ENCODE results near the gene KIF5C. TPM values are rescaled to one million over a fixed set of nuclear protein-coding genes. Genes with fewer than 3 reads are reported as not detected.

The KIF5C gene
- total RNA-seq, 1 experiment from 2014 or later, result 1.5 TPM

- intact Hi-C loops (cut with micrococcal nuclease; ENCODE audit: unreplicated experiment), result loop anchor here (1.0 to 5.0 kb wide), 6 partner anchors 9 to 418 kb away; partner anchors contain the start of gene LYPD6
- H3K9me3 ChIP-seq, result no peaks in the 10 kb centered on the region
- no peaks in the 10 kb centered on the region for H3K27me3 ChIP-seq (replicated peaks; ENCODE audit: control insufficient read depth, insufficient read depth, low read length)
- Mint-ChIP-seq H3K4me3 (ENCODE audit: unreplicated experiment) (peak overlapping the region; percentile 59), H3K9me3 (ENCODE audit: unreplicated experiment) (no peaks in the 10 kb centered on the region), H3K27me3 (ENCODE audit: insufficient read depth, unreplicated experiment) (no peaks in the 10 kb centered on the region), H3K27ac (ENCODE audit: unreplicated experiment) (peak overlapping the region; percentile 92), H3K4me1 (ENCODE audit: low read depth, unreplicated experiment) (peaks cover 64% of the 10 kb centered on the region), H3K36me3 (ENCODE audit: insufficient read depth, unreplicated experiment) (no peaks in the 10 kb centered on the region)
- ChIA-PET CTCF (interaction anchor here (0.6 to 6.1 kb wide), 2 partner anchors 14 to 19 kb away, joined by 3 to 65 read pairs; partner anchors contain the start of gene LYPD6B), POLR2A (interaction anchor here (1.2 kb wide), 1 partner anchor 101 kb away, joined by 4 read pairs; no protein-coding TSS in a partner anchor)
- no peak for DNase-seq
- H3K36me3 ChIP-seq (ENCODE audit: control insufficient read depth, insufficient read depth, low read length), result no peaks in the 10 kb centered on the region
- BruUV-seq (replicated peaks), result TSS peak; percentile 92
- H3K4me3 ChIP-seq (ENCODE audit: low read depth, low read length), result no peak overlapping the region
- TF ChIP-seq CTCF (IDR thresholded peaks at IDR 0.05; ENCODE audit: insufficient read depth in 1 of 2, low read depth in 1 of 2, low read length in 1 of 2, severe bottlenecking in 1 of 2, unreplicated experiment in 1 of 2), result no peak
- peaks cover 37% of the 10 kb centered on the region for H3K4me1 ChIP-seq
Observed at GRCh38 chr2:149019768-149020167, 144.7 kb downstream of the KIF5C start.

- POLR2A ChIA-PET, result interaction anchor here (1.2 kb wide), 1 partner anchor 100 kb away, joined by 4 read pairs; no protein-coding TSS in a partner anchor
- Histone ChIP-seq H3K36me3 (ENCODE audit: control insufficient read depth, insufficient read depth, low read length) (no peaks in the 10 kb centered on the region), H3K27me3 (replicated peaks; ENCODE audit: control insufficient read depth, insufficient read depth, low read length) (no peaks in the 10 kb centered on the region), H3K9me3 (no peaks in the 10 kb centered on the region), H3K4me3 (ENCODE audit: low read depth, low read length) (no peak overlapping the region), H3K4me1 (peaks cover 42% of the 10 kb centered on the region)
- peak overlapping the region; percentile 59 for H3K4me3 Mint-ChIP-seq (ENCODE audit: unreplicated experiment)
- peaks cover 70% of the 10 kb centered on the region for H3K4me1 Mint-ChIP-seq (ENCODE audit: low read depth, unreplicated experiment)
- no TSS peak for BruUV-seq (replicated peaks)
- H3K9me3 Mint-ChIP-seq (ENCODE audit: unreplicated experiment), result no peaks in the 10 kb centered on the region
- peak; percentile 89 to 91 for DNase-seq
- H3K27ac Mint-ChIP-seq (ENCODE audit: unreplicated experiment), result peak overlapping the region; percentile 92
- no peaks in the 10 kb centered on the region for H3K36me3 Mint-ChIP-seq (ENCODE audit: insufficient read depth, unreplicated experiment)
- H3K27me3 Mint-ChIP-seq (ENCODE audit: insufficient read depth, unreplicated experiment), result no peaks in the 10 kb centered on the region
- CTCF ChIA-PET, result no interaction called here
- no peak for TF ChIP-seq CTCF (IDR thresholded peaks at IDR 0.05; ENCODE audit: insufficient read depth in 1 of 2, low read depth in 1 of 2, low read length in 1 of 2, severe bottlenecking in 1 of 2, unreplicated experiment in 1 of 2)
- intact Hi-C loops (cut with micrococcal nuclease; ENCODE audit: unreplicated experiment), result loop anchor here (1.0 to 5.0 kb wide), 5 partner anchors 8 to 312 kb away; partner anchors contain the start of gene LYPD6
Observed at GRCh38 chr2:149020432-149020851, 145.4 kb downstream of the KIF5C start.

- Histone ChIP-seq H3K36me3 (ENCODE audit: control insufficient read depth, insufficient read depth, low read length) (no peaks in the 10 kb centered on the region), H3K9me3 (no peaks in the 10 kb centered on the region), H3K27me3 (replicated peaks; ENCODE audit: control insufficient read depth, insufficient read depth, low read length) (no peaks in the 10 kb centered on the region), H3K4me3 (ENCODE audit: low read depth, low read length) (no peak overlapping the region), H3K4me1 (peaks cover 41% of the 10 kb centered on the region)
- BruUV-seq (replicated peaks), result no TSS peak
- DNase-seq, result no peak
- no peak for TF ChIP-seq CTCF (IDR thresholded peaks at IDR 0.05; ENCODE audit: insufficient read depth in 1 of 2, low read depth in 1 of 2, low read length in 1 of 2, severe bottlenecking in 1 of 2, unreplicated experiment in 1 of 2)
- H3K36me3 Mint-ChIP-seq (ENCODE audit: insufficient read depth, unreplicated experiment), result no peaks in the 10 kb centered on the region
- peaks cover 70% of the 10 kb centered on the region for H3K4me1 Mint-ChIP-seq (ENCODE audit: low read depth, unreplicated experiment)
- H3K27ac Mint-ChIP-seq (ENCODE audit: unreplicated experiment), result peak overlapping the region; percentile 92
- intact Hi-C loops (cut with micrococcal nuclease; ENCODE audit: unreplicated experiment), result loop anchor here (5.0 kb wide), 2 partner anchors 146 to 311 kb away; partner anchors contain the start of gene LYPD6
- no peaks in the 10 kb centered on the region for H3K9me3 Mint-ChIP-seq (ENCODE audit: unreplicated experiment)
- no peak overlapping the region for H3K4me3 Mint-ChIP-seq (ENCODE audit: unreplicated experiment)
- ChIA-PET CTCF (interaction anchor here (0.7 to 0.9 kb wide), 2 partner anchors 17 to 431 kb away, joined by 4 to 7 read pairs; no protein-coding TSS in a partner anchor), POLR2A (interaction anchor here (1.2 kb wide), 1 partner anchor 100 kb away, joined by 4 read pairs; no protein-coding TSS in a partner anchor)
- H3K27me3 Mint-ChIP-seq (ENCODE audit: insufficient read depth, unreplicated experiment), result no peaks in the 10 kb centered on the region
Observed at GRCh38 chr2:149021271-149021719, 146.3 kb downstream of the KIF5C start.

Data from Caco-2 (cell line).